ENCODE measurements around the gene C12orf43. TPM values are rescaled to one million over a fixed set of nuclear protein-coding genes. Genes with fewer than 3 reads are reported as not detected.

C12orf43 gene, protein sequence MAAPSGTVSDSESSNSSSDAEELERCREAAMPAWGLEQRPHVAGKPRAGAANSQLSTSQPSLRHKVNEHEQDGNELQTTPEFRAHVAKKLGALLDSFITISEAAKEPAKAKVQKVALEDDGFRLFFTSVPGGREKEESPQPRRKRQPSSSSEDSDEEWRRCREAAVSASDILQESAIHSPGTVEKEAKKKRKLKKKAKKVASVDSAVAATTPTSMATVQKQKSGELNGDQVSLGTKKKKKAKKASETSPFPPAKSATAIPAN
- 22.6 to 24.4 TPM (median 24.0 TPM) in 5 replicates for total RNA-seq (2022; extraction: Qiagen RNA extraction)

GRCh38 chr12:121015825-121016766 is at the start of gene C12orf43:
Gene C12orf43 (minus strand): TSS chr12:121016487. CDS start chr12:121016474, 13 bp downstream.

GRCh38 chr12:121038861-121039668 is 22.8 kb upstream of the C12orf43 start, which contains the start of gene OASL:
Gene OASL (minus strand): TSS chr12:121039246. CDS start chr12:121038971, 275 bp downstream.

DNA sequence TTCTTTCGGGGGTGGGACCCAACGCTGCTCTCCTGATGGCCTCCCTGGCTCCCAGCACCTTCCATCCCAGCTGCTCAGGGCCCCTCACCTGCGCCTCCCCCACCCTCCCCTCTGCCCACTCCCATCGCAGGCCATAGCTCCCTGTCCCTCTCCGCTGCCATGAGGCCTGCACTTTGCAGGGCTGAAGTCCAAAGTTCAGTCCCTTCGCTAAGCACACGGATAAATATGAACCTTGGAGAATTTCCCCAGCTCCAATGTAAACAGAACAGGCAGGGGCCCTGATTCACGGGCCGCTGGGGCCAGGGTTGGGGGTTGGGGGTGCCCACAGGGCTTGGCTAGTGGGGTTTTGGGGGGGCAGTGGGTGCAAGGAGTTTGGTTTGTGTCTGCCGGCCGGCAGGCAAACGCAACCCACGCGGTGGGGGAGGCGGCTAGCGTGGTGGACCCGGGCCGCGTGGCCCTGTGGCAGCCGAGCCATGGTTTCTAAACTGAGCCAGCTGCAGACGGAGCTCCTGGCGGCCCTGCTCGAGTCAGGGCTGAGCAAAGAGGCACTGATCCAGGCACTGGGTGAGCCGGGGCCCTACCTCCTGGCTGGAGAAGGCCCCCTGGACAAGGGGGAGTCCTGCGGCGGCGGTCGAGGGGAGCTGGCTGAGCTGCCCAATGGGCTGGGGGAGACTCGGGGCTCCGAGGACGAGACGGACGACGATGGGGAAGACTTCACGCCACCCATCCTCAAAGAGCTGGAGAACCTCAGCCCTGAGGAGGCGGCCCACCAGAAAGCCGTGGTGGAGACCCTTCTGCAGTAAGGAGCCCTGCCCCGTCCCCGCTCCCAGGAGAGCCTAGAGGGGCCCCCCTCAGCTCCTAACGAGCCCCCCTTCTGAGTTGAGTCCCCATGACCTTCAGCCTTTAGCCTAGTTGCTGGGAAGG is 37.7 kb downstream of the C12orf43 start, which contains the start of gene HNF1A:
TSS of gene HNF1A (plus strand) at position 248 of the 924 bp plus-strand sequence. CDS start at position 474, 226 bp downstream.

Other genes with a start within 250 kb of the C12orf43 start
- 42.3 to 60.8 TPM (median 47.4 TPM) in 5 replicates for gene SPPL3, start 112.1 kb downstream of the C12orf43 start, total RNA-seq (2022; extraction: Qiagen RNA extraction)
- gene HNF1A, start 37.9 kb downstream of the C12orf43 start, total RNA-seq (2022; extraction: Qiagen RNA extraction): 4.0 to 5.5 TPM (median 5.1 TPM) in 5 replicates
- 2.5 to 4.1 TPM (median 3.3 TPM) in 5 replicates for gene OASL, start 22.8 kb upstream of the C12orf43 start, total RNA-seq (2022; extraction: Qiagen RNA extraction)
- not detected in 5 replicates for gene P2RX7, start 116.4 kb upstream of the C12orf43 start, total RNA-seq (2022; extraction: Qiagen RNA extraction)
- 15.9 to 18.9 TPM (median 18.2 TPM) in 5 replicates for gene P2RX4, start 193.6 kb upstream of the C12orf43 start, total RNA-seq (2022; extraction: Qiagen RNA extraction)

All from A549 treated with Mapracorat at 1 μM for 4 hours (cell line).